ENCODE results near the gene TSGA10IP. TPM values are rescaled to one million over a fixed set of nuclear protein-coding genes. Genes with fewer than 3 reads are reported as not detected.

TSGA10IP gene
- total and polyA plus RNA-seq, 10 of the 15 experiments (the other 5 are each of a cell fraction or from before 2014, with no cell fraction given), result not detected

DNA sequence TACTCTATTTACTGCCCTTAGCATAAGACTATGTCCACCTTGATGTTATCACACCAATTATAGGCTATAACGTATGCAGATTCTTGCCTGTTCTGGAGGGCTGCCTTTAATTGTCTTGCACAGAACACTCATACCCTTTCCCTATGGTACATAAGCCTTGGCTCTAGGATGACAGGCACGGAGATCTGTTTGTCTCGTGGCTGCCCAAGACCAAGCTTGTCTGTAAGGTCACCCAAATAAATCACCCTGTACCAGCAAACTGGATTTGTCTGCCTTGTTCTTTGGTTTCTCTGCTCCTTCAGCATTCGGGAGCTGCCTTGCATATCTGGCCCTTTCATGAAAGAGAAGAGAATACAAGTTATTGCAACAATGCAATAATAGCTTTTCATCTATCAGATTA, 7.5 kb upstream of the TSGA10IP start:
- H3K4me3 ChIP-seq, result no peak overlapping the region
- ATAC-seq (no peak), FAIRE-seq (no peak), DNase-seq (ENCODE audit: low read depth, low spot score) (no peak)
- H3K4me1 ChIP-seq (ENCODE audit: control insufficient read depth, insufficient read depth, low read length), result peaks cover 8% of the 10 kb centered on the region
- no peaks in the 10 kb centered on the region for H3K9me3 ChIP-seq (replicated peaks; ENCODE audit: control insufficient read depth, insufficient read depth, low read length)
- H4K20me1 ChIP-seq (ENCODE audit: control insufficient read depth, insufficient read depth), result no peaks in the 10 kb centered on the region
- 56% methylated on average over 4 of the region's 4 CpGs for WGBS (ENCODE audit: insufficient coverage, insufficient replicate concordance, low lambda C conversion rate, missing lambda C conversion rate)
- no TSS peak for BruUV-seq (replicated peaks)
- in situ Hi-C loops (cut with MboI) (no loop called here), intact Hi-C loops (cut with micrococcal nuclease; ENCODE audit: unreplicated experiment) (no loop called here)
- ChIA-PET POLR2A (interaction anchor here (1.7 kb wide), 1 partner anchor 9 kb away, joined by 6 read pairs; no protein-coding TSS in a partner anchor), CTCF (no interaction called here), SMC1A (ENCODE audit: uncharacterized antibody, unreplicated experiment) (no interaction called here), RAD21 (ENCODE audit: unreplicated experiment) (no interaction called here)
- no peaks in the 10 kb centered on the region for H3K36me3 ChIP-seq (ENCODE audit: control insufficient read depth in 2 of 2, insufficient read depth in 2 of 2, low read length in 1 of 2)
- no peak overlapping the region for H3K9ac ChIP-seq (ENCODE audit: control insufficient read depth, insufficient read depth, low read length)
- H3K4me2 ChIP-seq (ENCODE audit: control insufficient read depth, insufficient read depth), result no peak overlapping the region
- no peak overlapping the region for H3K27ac ChIP-seq (ENCODE audit: control insufficient read depth, insufficient read depth)
- no peaks in the 10 kb centered on the region for H3K79me2 ChIP-seq (ENCODE audit: control insufficient read depth, insufficient read depth, low read length)
- TF ChIP-seq ZSCAN29 (IDR thresholded peaks at IDR 0.05), result no peak
- TF ChIP-seq BACH1 (IDR thresholded peaks at IDR 0.05; ENCODE audit: borderline replicate concordance), result no peak
- no peak for TF ChIP-seq SP1 (IDR thresholded peaks at IDR 0.05; ENCODE audit: low read depth, low read length)
- TF ChIP-seq SPI1 (IDR thresholded peaks at IDR 0.05; ENCODE audit: borderline replicate concordance, insufficient read depth, low read depth, low read length), result no peak
- TF ChIP-seq, protein P1, sequence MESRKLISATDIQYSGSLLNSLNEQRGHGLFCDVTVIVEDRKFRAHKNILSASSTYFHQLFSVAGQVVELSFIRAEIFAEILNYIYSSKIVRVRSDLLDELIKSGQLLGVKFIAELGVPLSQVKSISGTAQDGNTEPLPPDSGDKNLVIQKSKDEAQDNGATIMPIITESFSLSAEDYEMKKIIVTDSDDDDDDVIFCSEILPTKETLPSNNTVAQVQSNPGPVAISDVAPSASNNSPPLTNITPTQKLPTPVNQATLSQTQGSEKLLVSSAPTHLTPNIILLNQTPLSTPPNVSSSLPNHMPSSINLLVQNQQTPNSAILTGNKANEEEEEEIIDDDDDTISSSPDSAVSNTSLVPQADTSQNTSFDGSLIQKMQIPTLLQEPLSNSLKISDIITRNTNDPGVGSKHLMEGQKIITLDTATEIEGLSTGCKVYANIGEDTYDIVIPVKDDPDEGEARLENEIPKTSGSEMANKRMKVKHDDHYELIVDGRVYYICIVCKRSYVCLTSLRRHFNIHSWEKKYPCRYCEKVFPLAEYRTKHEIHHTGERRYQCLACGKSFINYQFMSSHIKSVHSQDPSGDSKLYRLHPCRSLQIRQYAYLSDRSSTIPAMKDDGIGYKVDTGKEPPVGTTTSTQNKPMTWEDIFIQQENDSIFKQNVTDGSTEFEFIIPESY (IDR thresholded peaks at IDR 0.05), result no peak
- TF ChIP-seq MTA2 (IDR thresholded peaks at IDR 0.05; ENCODE audit: low read depth), result no peak
- TF ChIP-seq, protein P2, sequence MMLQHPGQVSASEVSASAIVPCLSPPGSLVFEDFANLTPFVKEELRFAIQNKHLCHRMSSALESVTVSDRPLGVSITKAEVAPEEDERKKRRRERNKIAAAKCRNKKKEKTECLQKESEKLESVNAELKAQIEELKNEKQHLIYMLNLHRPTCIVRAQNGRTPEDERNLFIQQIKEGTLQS (IDR thresholded peaks at IDR 0.05; ENCODE audit: borderline replicate concordance, extremely low read depth, low read depth, low read length), result no peak
- no peak for TF ChIP-seq SIX5 (IDR thresholded peaks at IDR 0.05; ENCODE audit: low read depth, low read length, severe bottlenecking)
- no peak for TF ChIP-seq FOS (IDR thresholded peaks at IDR 0.05; ENCODE audit: borderline replicate concordance, extremely low read depth, insufficient read length)
- TF ChIP-seq WRNIP1 (IDR thresholded peaks at IDR 0.05; ENCODE audit: borderline replicate concordance, low read depth, low read length), result no peak
- no peak for TF ChIP-seq EED (IDR thresholded peaks at IDR 0.05; ENCODE audit: low read depth)
- TF ChIP-seq, protein P3, sequence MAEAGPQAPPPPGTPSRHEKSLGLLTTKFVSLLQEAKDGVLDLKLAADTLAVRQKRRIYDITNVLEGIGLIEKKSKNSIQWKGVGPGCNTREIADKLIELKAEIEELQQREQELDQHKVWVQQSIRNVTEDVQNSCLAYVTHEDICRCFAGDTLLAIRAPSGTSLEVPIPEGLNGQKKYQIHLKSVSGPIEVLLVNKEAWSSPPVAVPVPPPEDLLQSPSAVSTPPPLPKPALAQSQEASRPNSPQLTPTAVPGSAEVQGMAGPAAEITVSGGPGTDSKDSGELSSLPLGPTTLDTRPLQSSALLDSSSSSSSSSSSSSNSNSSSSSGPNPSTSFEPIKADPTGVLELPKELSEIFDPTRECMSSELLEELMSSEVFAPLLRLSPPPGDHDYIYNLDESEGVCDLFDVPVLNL (IDR thresholded peaks at IDR 0.05; ENCODE audit: low read depth, low read length), result no peak
- no peak for TF ChIP-seq CHD2 (IDR thresholded peaks at IDR 0.05; ENCODE audit: borderline replicate concordance, low read depth, low read length)
- no peak overlapping the region for H2AFZ ChIP-seq (ENCODE audit: control insufficient read depth, low read depth, low read length)
- no peaks in the 10 kb centered on the region for H3K27me3 ChIP-seq (replicated peaks in 1 of 2; ENCODE audit: control insufficient read depth in 2 of 2, insufficient read depth in 2 of 2, low read length in 1 of 2)
